HEK293 (cell line): ENCODE measurements around the gene CDR2L.

Experiments
- GLI2 ChIP-seq: fragments of 450-650 bp; formaldehyde crosslinking; IDR thresholded peaks from 2 replicates; pipeline ENCODE4; 2017; ENCODE audit warnings: missing biosample characterization, missing genetic modification characterization, low read depth, borderline replicate concordance
- GLIS1 ChIP-seq: fragments of 450-650 bp; formaldehyde crosslinking; IDR thresholded peaks from 2 replicates; pipeline ENCODE4 v1.5.1; 2016; ENCODE audit warnings: missing biosample characterization, missing genetic modification characterization
- KLF7 ChIP-seq: fragments of 450-650 bp; formaldehyde crosslinking; IDR thresholded peaks from 2 replicates; pipeline ENCODE4 v1.5.1; 2016; ENCODE audit warnings: missing biosample characterization, missing genetic modification characterization, borderline replicate concordance
- SALL2 ChIP-seq: fragments of 450-650 bp; formaldehyde crosslinking; IDR thresholded peaks from 2 replicates; pipeline ENCODE4 v1.5.0; 2017; ENCODE audit warnings: missing biosample characterization, mild to moderate bottlenecking, missing genetic modification characterization, borderline replicate concordance
- SP7 ChIP-seq: fragments of 450-650 bp; formaldehyde crosslinking; IDR thresholded peaks from 2 replicates; pipeline ENCODE4 v1.5.1; 2016; ENCODE audit warnings: missing biosample characterization, missing genetic modification characterization
- ZBTB1 ChIP-seq: fragments of 450-650 bp; formaldehyde crosslinking; IDR thresholded peaks from 2 replicates; pipeline ENCODE4 v1.5.1; 2016; ENCODE audit warnings: missing biosample characterization, missing genetic modification characterization
- ZFHX2 ChIP-seq: fragments of 450-650 bp; formaldehyde crosslinking; conservative IDR thresholded peaks from 2 replicates; pipeline ENCODE4 v1.5.1; 2016; ENCODE audit warnings: missing biosample characterization, missing genetic modification characterization
- ZIC2 ChIP-seq: fragments of 450-650 bp; formaldehyde crosslinking; IDR thresholded peaks from 2 replicates; pipeline ENCODE4 v1.5.1; 2016; ENCODE audit warnings: missing biosample characterization, missing genetic modification characterization
- ZNF10 ChIP-seq: fragments of 450-650 bp; formaldehyde crosslinking; IDR thresholded peaks from 2 replicates; pipeline ENCODE4 v1.5.1; 2017; ENCODE audit warnings: missing biosample characterization, missing genetic modification characterization
- ZNF114 ChIP-seq: fragments of 450-650 bp; formaldehyde crosslinking; IDR thresholded peaks from 2 replicates; pipeline ENCODE4 v1.5.0; 2017; ENCODE audit warnings: missing biosample characterization, missing genetic modification characterization
- ZNF155 ChIP-seq: fragments of 450-650 bp; formaldehyde crosslinking; IDR thresholded peaks from 2 replicates; pipeline ENCODE4 v1.5.1; 2016; ENCODE audit warnings: missing biosample characterization, missing genetic modification characterization
- ZNF311 ChIP-seq: fragments of 450-650 bp; formaldehyde crosslinking; IDR thresholded peaks from 2 replicates; pipeline ENCODE4 v1.5.1; 2017; ENCODE audit warnings: missing biosample characterization, missing genetic modification characterization, borderline replicate concordance
- ZNF473 ChIP-seq: fragments of 450-650 bp; formaldehyde crosslinking; IDR thresholded peaks from 2 replicates; pipeline ENCODE4 v1.5.1; 2017; ENCODE audit warnings: missing biosample characterization, missing genetic modification characterization
- ZNF529 ChIP-seq: fragments of 450-650 bp; formaldehyde crosslinking; IDR thresholded peaks from 2 replicates; pipeline ENCODE4 v1.5.1; 2017; ENCODE audit warnings: missing genetic modification characterization, missing biosample characterization; ENCODE audit not compliant: insufficient replicate concordance
- ZNF571 ChIP-seq: fragments of 450-650 bp; formaldehyde crosslinking; IDR thresholded peaks from 2 replicates; pipeline ENCODE4 v1.5.0; 2017; ENCODE audit warnings: missing biosample characterization, missing genetic modification characterization
- ZNF596 ChIP-seq: fragments of 450-650 bp; IDR thresholded peaks from 2 replicates; pipeline ENCODE4 v1.5.0; 2018; ENCODE audit warnings: missing biosample characterization, mild to moderate bottlenecking, missing genetic modification characterization, moderate library complexity
- ZNF664 ChIP-seq: fragments of 450-650 bp; formaldehyde crosslinking; IDR thresholded peaks from 2 replicates; pipeline ENCODE4 v1.5.1; 2016; ENCODE audit warnings: missing biosample characterization, missing genetic modification characterization
- ZNF677 ChIP-seq: fragments of 450-650 bp; IDR thresholded peaks from 2 replicates; pipeline ENCODE4 v1.5.0; 2018; ENCODE audit warnings: missing biosample characterization, mild to moderate bottlenecking, missing genetic modification characterization, moderate library complexity
- TF ChIP-seq, protein P1 (sequence below): fragments of 450-650 bp; formaldehyde crosslinking; IDR thresholded peaks from 2 replicates; pipeline ENCODE4 v1.5.1; 2016; ENCODE audit warnings: missing biosample characterization, missing genetic modification characterization
- TF ChIP-seq, protein P2 (sequence below): fragments of 450-650 bp; formaldehyde crosslinking; IDR thresholded peaks from 2 replicates; pipeline ENCODE4 v1.5.1; 2016; ENCODE audit warnings: missing biosample characterization, missing genetic modification characterization, low read depth
- TF ChIP-seq, protein P3 (sequence below): fragments of 450-650 bp; formaldehyde crosslinking; IDR thresholded peaks from 2 replicates; pipeline ENCODE4 v1.5.1; 2016; ENCODE audit warnings: missing biosample characterization, missing genetic modification characterization, borderline replicate concordance
- TF ChIP-seq, protein P4 (sequence below): fragments of 450-650 bp; formaldehyde crosslinking; conservative IDR thresholded peaks from 2 replicates; pipeline ENCODE4 v1.5.1; 2016; ENCODE audit warnings: low read depth, missing biosample characterization, missing genetic modification characterization

Gene CDR2L

DNA sequence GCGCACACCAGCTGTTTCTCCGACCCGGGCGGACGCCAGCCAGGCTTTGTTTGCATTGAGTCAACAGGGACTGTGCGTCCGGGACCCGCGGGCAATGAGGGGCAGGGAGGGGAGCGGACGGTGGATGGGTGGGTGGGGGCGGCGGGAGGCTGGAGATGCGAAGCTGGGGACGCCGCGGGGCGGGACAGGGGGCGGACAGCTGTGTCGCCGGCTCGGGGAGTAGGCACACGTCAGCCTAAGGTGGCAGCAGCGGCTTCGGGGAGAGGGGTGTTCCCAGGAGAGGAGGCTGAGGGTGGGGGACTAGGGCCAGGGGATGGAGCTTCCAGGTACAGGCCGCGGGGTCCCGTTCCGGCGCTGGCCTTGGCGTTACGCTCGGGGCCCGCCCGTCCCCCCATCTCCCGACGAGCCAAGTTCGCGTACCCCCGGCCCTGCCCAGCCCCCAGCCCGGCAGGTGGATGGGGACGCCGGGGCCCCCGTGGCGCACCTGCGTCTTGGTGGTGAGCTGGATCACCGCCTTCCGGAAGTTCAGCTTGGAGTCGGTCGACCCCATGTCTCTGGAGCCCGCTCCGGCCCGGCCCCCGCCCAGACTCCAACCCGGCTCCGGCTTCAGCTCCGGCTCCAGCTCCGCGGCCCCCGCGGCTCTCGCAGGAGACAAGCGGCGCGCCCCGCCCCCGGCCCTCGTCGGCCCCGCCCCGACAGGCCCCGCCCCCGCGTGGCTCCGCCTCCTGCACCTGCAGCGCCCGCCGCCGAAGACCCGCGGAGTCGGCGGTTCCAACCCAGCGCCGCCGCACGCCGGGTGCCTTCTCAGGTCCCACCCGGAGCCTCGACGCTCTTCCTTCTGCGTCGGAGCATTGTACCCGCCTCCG lies 15.1 kb upstream of the CDR2L start, which contains the start of gene HID1 (continued):
- TF ChIP-seq, protein P1, sequence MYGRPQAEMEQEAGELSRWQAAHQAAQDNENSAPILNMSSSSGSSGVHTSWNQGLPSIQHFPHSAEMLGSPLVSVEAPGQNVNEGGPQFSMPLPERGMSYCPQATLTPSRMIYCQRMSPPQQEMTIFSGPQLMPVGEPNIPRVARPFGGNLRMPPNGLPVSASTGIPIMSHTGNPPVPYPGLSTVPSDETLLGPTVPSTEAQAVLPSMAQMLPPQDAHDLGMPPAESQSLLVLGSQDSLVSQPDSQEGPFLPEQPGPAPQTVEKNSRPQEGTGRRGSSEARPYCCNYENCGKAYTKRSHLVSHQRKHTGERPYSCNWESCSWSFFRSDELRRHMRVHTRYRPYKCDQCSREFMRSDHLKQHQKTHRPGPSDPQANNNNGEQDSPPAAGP = no peak; the same call in none of the 2 replicates
- TF ChIP-seq KLF7 (tag by site-specific recombination) = no peak
- TF ChIP-seq ZNF155 (tag by site-specific recombination) = no peak
- TF ChIP-seq SALL2 (tag by site-specific recombination) = no peak
- no peak for TF ChIP-seq ZNF596
- peak; percentile 50 for TF ChIP-seq ZFHX2 (tag by site-specific recombination)
- no peak for TF ChIP-seq GLI2
- peak; percentile 70 for TF ChIP-seq ZIC2 (tag by site-specific recombination)
- TF ChIP-seq, protein P2, sequence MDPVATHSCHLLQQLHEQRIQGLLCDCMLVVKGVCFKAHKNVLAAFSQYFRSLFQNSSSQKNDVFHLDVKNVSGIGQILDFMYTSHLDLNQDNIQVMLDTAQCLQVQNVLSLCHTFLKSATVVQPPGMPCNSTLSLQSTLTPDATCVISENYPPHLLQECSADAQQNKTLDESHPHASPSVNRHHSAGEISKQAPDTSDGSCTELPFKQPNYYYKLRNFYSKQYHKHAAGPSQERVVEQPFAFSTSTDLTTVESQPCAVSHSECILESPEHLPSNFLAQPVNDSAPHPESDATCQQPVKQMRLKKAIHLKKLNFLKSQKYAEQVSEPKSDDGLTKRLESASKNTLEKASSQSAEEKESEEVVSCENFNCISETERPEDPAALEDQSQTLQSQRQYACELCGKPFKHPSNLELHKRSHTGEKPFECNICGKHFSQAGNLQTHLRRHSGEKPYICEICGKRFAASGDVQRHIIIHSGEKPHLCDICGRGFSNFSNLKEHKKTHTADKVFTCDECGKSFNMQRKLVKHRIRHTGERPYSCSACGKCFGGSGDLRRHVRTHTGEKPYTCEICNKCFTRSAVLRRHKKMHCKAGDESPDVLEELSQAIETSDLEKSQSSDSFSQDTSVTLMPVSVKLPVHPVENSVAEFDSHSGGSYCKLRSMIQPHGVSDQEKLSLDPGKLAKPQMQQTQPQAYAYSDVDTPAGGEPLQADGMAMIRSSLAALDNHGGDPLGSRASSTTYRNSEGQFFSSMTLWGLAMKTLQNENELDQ (tag by site-specific recombination) = no peak
- TF ChIP-seq SP7 (tag by site-specific recombination) = no peak
- no peak for TF ChIP-seq ZNF10 (tag by site-specific recombination)
- no peak for TF ChIP-seq ZNF473
- no peak for TF ChIP-seq ZNF529 (tag by site-specific recombination)
- no peak for TF ChIP-seq ZNF571
- TF ChIP-seq ZNF677 (tag by site-specific recombination) = no peak
- TF ChIP-seq ZNF664 = no peak
- TF ChIP-seq, protein P3, sequence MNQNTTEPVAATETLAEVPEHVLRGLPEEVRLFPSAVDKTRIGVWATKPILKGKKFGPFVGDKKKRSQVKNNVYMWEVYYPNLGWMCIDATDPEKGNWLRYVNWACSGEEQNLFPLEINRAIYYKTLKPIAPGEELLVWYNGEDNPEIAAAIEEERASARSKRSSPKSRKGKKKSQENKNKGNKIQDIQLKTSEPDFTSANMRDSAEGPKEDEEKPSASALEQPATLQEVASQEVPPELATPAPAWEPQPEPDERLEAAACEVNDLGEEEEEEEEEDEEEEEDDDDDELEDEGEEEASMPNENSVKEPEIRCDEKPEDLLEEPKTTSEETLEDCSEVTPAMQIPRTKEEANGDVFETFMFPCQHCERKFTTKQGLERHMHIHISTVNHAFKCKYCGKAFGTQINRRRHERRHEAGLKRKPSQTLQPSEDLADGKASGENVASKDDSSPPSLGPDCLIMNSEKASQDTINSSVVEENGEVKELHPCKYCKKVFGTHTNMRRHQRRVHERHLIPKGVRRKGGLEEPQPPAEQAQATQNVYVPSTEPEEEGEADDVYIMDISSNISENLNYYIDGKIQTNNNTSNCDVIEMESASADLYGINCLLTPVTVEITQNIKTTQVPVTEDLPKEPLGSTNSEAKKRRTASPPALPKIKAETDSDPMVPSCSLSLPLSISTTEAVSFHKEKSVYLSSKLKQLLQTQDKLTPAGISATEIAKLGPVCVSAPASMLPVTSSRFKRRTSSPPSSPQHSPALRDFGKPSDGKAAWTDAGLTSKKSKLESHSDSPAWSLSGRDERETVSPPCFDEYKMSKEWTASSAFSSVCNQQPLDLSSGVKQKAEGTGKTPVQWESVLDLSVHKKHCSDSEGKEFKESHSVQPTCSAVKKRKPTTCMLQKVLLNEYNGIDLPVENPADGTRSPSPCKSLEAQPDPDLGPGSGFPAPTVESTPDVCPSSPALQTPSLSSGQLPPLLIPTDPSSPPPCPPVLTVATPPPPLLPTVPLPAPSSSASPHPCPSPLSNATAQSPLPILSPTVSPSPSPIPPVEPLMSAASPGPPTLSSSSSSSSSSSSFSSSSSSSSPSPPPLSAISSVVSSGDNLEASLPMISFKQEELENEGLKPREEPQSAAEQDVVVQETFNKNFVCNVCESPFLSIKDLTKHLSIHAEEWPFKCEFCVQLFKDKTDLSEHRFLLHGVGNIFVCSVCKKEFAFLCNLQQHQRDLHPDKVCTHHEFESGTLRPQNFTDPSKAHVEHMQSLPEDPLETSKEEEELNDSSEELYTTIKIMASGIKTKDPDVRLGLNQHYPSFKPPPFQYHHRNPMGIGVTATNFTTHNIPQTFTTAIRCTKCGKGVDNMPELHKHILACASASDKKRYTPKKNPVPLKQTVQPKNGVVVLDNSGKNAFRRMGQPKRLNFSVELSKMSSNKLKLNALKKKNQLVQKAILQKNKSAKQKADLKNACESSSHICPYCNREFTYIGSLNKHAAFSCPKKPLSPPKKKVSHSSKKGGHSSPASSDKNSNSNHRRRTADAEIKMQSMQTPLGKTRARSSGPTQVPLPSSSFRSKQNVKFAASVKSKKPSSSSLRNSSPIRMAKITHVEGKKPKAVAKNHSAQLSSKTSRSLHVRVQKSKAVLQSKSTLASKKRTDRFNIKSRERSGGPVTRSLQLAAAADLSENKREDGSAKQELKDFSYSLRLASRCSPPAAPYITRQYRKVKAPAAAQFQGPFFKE (tag by site-specific recombination) = no peak
- TF ChIP-seq, protein P4, sequence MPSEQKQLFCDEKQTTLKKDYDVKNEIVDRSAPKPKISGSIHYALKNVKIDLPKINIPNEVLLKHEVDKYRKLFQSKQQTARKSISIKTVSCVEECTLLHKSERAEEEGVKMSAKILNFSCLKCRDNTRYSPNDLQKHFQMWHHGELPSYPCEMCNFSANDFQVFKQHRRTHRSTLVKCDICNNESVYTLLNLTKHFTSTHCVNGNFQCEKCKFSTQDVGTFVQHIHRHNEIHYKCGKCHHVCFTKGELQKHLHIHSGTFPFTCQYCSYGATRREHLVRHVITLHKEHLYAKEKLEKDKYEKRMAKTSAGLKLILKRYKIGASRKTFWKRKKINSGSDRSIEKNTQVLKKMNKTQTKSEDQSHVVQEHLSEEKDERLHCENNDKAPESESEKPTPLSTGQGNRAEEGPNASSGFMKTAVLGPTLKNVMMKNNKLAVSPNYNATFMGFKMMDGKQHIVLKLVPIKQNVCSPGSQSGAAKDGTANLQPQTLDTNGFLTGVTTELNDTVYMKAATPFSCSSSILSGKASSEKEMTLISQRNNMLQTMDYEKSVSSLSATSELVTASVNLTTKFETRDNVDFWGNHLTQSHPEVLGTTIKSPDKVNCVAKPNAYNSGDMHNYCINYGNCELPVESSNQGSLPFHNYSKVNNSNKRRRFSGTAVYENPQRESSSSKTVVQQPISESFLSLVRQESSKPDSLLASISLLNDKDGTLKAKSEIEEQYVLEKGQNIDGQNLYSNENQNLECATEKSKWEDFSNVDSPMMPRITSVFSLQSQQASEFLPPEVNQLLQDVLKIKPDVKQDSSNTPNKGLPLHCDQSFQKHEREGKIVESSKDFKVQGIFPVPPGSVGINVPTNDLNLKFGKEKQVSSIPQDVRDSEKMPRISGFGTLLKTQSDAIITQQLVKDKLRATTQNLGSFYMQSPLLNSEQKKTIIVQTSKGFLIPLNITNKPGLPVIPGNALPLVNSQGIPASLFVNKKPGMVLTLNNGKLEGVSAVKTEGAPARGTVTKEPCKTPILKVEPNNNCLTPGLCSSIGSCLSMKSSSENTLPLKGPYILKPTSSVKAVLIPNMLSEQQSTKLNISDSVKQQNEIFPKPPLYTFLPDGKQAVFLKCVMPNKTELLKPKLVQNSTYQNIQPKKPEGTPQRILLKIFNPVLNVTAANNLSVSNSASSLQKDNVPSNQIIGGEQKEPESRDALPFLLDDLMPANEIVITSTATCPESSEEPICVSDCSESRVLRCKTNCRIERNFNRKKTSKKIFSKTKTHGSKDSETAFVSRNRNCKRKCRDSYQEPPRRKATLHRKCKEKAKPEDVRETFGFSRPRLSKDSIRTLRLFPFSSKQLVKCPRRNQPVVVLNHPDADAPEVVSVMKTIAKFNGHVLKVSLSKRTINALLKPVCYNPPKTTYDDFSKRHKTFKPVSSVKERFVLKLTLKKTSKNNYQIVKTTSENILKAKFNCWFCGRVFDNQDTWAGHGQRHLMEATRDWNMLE (tag by site-specific recombination) = no peak
- TF ChIP-seq ZNF311 (tag by site-specific recombination) = no peak
- TF ChIP-seq ZBTB1 (tag by site-specific recombination) = no peak
- TF ChIP-seq GLIS1 (tag by site-specific recombination) = peak; percentile 39; the same call in 1 of the 2 replicates
- TF ChIP-seq ZNF114 (tag by site-specific recombination) = no peak
